ENCODE data around the gene ARID1B. TPM values are rescaled to one million over a fixed set of nuclear protein-coding genes. Genes with fewer than 3 reads are reported as not detected.

Gene ARID1B
- total RNA-seq, 1 donor from 2014 or later: 43.4 TPM

- intact Hi-C loops (cut with micrococcal nuclease): no loop called here
- peaks cover 36% of the 10 kb centered on the region for H3K4me1 ChIP-seq
- DNase-seq: no peak
- no peak overlapping the region for H3K27ac ChIP-seq (replicated peaks)
- H3K4me3 ChIP-seq: no peak overlapping the region
- no peak for TF ChIP-seq CTCF (IDR thresholded peaks at IDR 0.05; ENCODE audit: borderline replicate concordance)
- no peaks in the 10 kb centered on the region for H3K27me3 ChIP-seq (ENCODE audit: low read depth)
- no peaks in the 10 kb centered on the region for H3K9me3 ChIP-seq (replicated peaks)
- H3K36me3 ChIP-seq: no peaks in the 10 kb centered on the region
These were observed 263.0 kb downstream of the ARID1B start for GRCh38 chr6:157040191-157040590.

- no peak for DNase-seq
- Histone ChIP-seq H3K36me3 (no peaks in the 10 kb centered on the region), H3K27ac (replicated peaks) (no peak overlapping the region), H3K27me3 (ENCODE audit: low read depth) (no peaks in the 10 kb centered on the region), H3K9me3 (replicated peaks) (no peaks in the 10 kb centered on the region), H3K4me3 (no peak overlapping the region), H3K4me1 (peaks cover 58% of the 10 kb centered on the region)
- intact Hi-C loops (cut with micrococcal nuclease): no loop called here
- peak; percentile 64 for TF ChIP-seq CTCF (IDR thresholded peaks at IDR 0.05; ENCODE audit: borderline replicate concordance)
These were observed 268.8 kb downstream of the ARID1B start for GRCh38 chr6:157045831-157046454.

- Histone ChIP-seq H3K36me3 (no peaks in the 10 kb centered on the region), H3K9me3 (replicated peaks) (no peaks in the 10 kb centered on the region), H3K4me1 (peaks cover 66% of the 10 kb centered on the region), H3K27ac (replicated peaks) (no peak overlapping the region), H3K27me3 (ENCODE audit: low read depth) (no peaks in the 10 kb centered on the region), H3K4me3 (no peak overlapping the region)
- TF ChIP-seq CTCF (IDR thresholded peaks at IDR 0.05; ENCODE audit: borderline replicate concordance): no peak
- intact Hi-C loops (cut with micrococcal nuclease): no loop called here
- no peak for DNase-seq
These were observed 269.6 kb downstream of the ARID1B start for GRCh38 chr6:157046776-157047175.

GRCh38 chr6:157047328-157047727, 270.1 kb downstream of the ARID1B start:
- DNase-seq: no peak
- intact Hi-C loops (cut with micrococcal nuclease): no loop called here
- no peaks in the 10 kb centered on the region for H3K27me3 ChIP-seq (ENCODE audit: low read depth)

GRCh38 chr6:157047951-157048350, 270.8 kb downstream of the ARID1B start:
- no peak for DNase-seq
- Histone ChIP-seq H3K4me1 (peaks cover 66% of the 10 kb centered on the region), H3K4me3 (no peak overlapping the region), H3K27ac (replicated peaks) (no peak overlapping the region), H3K27me3 (ENCODE audit: low read depth) (no peaks in the 10 kb centered on the region), H3K9me3 (replicated peaks) (no peaks in the 10 kb centered on the region), H3K36me3 (no peaks in the 10 kb centered on the region)
- TF ChIP-seq CTCF (IDR thresholded peaks at IDR 0.05; ENCODE audit: borderline replicate concordance): no peak
- intact Hi-C loops (cut with micrococcal nuclease): no loop called here

More at GRCh38 chr6:157047328-157047727, 270.1 kb downstream of the ARID1B start:
- H3K36me3 ChIP-seq: no peaks in the 10 kb centered on the region
- no peak for TF ChIP-seq CTCF (IDR thresholded peaks at IDR 0.05; ENCODE audit: borderline replicate concordance)
- peaks cover 66% of the 10 kb centered on the region for H3K4me1 ChIP-seq
- no peak overlapping the region for H3K27ac ChIP-seq (replicated peaks)
- no peaks in the 10 kb centered on the region for H3K9me3 ChIP-seq (replicated peaks)
- H3K4me3 ChIP-seq: no peak overlapping the region
